WTC11 (cell line): ENCODE data around the gene ARSK. TPM values are rescaled to one million over a fixed set of nuclear protein-coding genes. Genes with fewer than 3 reads are reported as not detected.

Experiments used
- ATAC-seq: fragments of 200-7000 bp; cut with Tn5 transposase; 2 replicates; pipeline ENCODE4 v1.10.0; 2021; ENCODE audit warnings: mild to moderate bottlenecking, moderate library complexity
- CTCF ChIA-PET: fragments of 300-600 bp; sonication (Branson Sonifier 250); formaldehyde crosslinking; loops from one replicate; lab custom pipeline; 2021; ENCODE audit warnings: antibody characterized with exemption; lab: Charles Lee
- POLR2A ChIA-PET: fragments of 350-600 bp; sonication (Branson Sonifier 250); formaldehyde crosslinking; loops from one replicate; lab custom pipeline; 2021; ENCODE audit warnings: antibody characterized with exemption; lab: Charles Lee
- DNase-seq: peaks from one replicate; pipeline ENCODE4 v3.0.0; 2021; ENCODE audit warnings: low spot score
- H3K27ac Mint-ChIP-seq: 2 replicates; pipeline ENCODE4 v1.8.0; 2021; ENCODE audit warnings: mixed read lengths
- H3K27me3 Mint-ChIP-seq: 2 replicates; pipeline ENCODE4 v1.8.0; 2021; ENCODE audit warnings: low read depth, mild to moderate bottlenecking, moderate library complexity, mixed read lengths
- H3K36me3 Mint-ChIP-seq: 2 replicates; pipeline ENCODE4 v1.8.0; 2021; ENCODE audit warnings: mixed read lengths
- H3K4me1 Mint-ChIP-seq: 2 replicates; pipeline ENCODE4 v1.8.0; 2022; ENCODE audit warnings: mixed read lengths
- H3K4me3 Mint-ChIP-seq: 2 replicates; pipeline ENCODE4 v1.8.0; 2021; ENCODE audit warnings: mild to moderate bottlenecking, moderate library complexity, mixed read lengths
- H3K9me3 Mint-ChIP-seq: 2 replicates; pipeline ENCODE4 v1.8.0; 2021; ENCODE audit warnings: mixed read lengths
- ATF1 ChIP-seq: sonication (generic); formaldehyde crosslinking; IDR thresholded peaks from 2 replicates; pipeline ENCODE4 v1.8.1; 2023; ENCODE audit warnings: mild to moderate bottlenecking, moderate library complexity, missing genetic modification reagents
- E2F1 ChIP-seq: sonication (generic); formaldehyde crosslinking; IDR thresholded peaks from 2 replicates; pipeline ENCODE4 v1.8.0; 2022; ENCODE audit warnings: mild to moderate bottlenecking, missing genetic modification reagents
- FOXK1 ChIP-seq: sonication (generic); formaldehyde crosslinking; IDR thresholded peaks from 2 replicates; pipeline ENCODE4 v1.8.0; 2022; ENCODE audit warnings: mild to moderate bottlenecking, moderate library complexity, missing genetic modification reagents
- JUN ChIP-seq: sonication (generic); formaldehyde crosslinking; IDR thresholded peaks from 2 replicates; pipeline ENCODE4 v1.8.0; 2023; ENCODE audit warnings: mild to moderate bottlenecking, missing genetic modification reagents
- NFATC4 ChIP-seq: fragments of 250-450 bp; sonication (Bioruptor Pico); IDR thresholded peaks from 2 replicates; pipeline ENCODE4 v1.9.0; 2021; ENCODE audit warnings: mild to moderate bottlenecking
- PRDM15 ChIP-seq: sonication (generic); formaldehyde crosslinking; IDR thresholded peaks from 2 replicates; pipeline ENCODE4 v1.8.0; 2022; ENCODE audit warnings: missing genetic modification reagents
- PREB ChIP-seq: sonication (generic); formaldehyde crosslinking; IDR thresholded peaks from 2 replicates; pipeline ENCODE4 v1.8.1; 2022; ENCODE audit warnings: mild to moderate bottlenecking, missing genetic modification reagents, moderate library complexity, borderline replicate concordance
- STAT6 ChIP-seq: sonication (generic); formaldehyde crosslinking; conservative IDR thresholded peaks from 2 replicates; pipeline ENCODE4 v1.8.1; 2023; ENCODE audit warnings: mild to moderate bottlenecking, low read depth, missing genetic modification reagents, moderate library complexity
- TCF7 ChIP-seq: sonication (generic); formaldehyde crosslinking; IDR thresholded peaks from 2 replicates; pipeline ENCODE4 v1.8.0; 2022; ENCODE audit warnings: mild to moderate bottlenecking, low read depth, missing genetic modification reagents, moderate library complexity
- ZBTB43 ChIP-seq: sonication (generic); formaldehyde crosslinking; IDR thresholded peaks from 2 replicates; pipeline ENCODE4 v1.8.1; 2023; ENCODE audit warnings: mild to moderate bottlenecking, missing genetic modification reagents
- ZNF121 ChIP-seq: sonication (generic); formaldehyde crosslinking; IDR thresholded peaks from 2 replicates; pipeline ENCODE4 v1.8.0; 2023; ENCODE audit warnings: missing genetic modification reagents
- ZNF263 ChIP-seq: sonication (generic); formaldehyde crosslinking; IDR thresholded peaks from 2 replicates; pipeline ENCODE4 v1.8.1; 2022; ENCODE audit warnings: low read depth, mild to moderate bottlenecking, moderate library complexity, missing genetic modification reagents
- total RNA-seq: library from RNA; stranded (reverse); gene quantifications from 3 replicates; pipeline ENCODE4 v1.2.3, GENCODE V29; 2021
- TF ChIP-seq, protein P1 (sequence below): sonication (generic); formaldehyde crosslinking; IDR thresholded peaks from 2 replicates; pipeline ENCODE4 v1.8.1; 2023; ENCODE audit warnings: mild to moderate bottlenecking, missing genetic modification reagents, moderate library complexity
- TF ChIP-seq, protein P2 (sequence below): sonication (generic); formaldehyde crosslinking; IDR thresholded peaks from 2 replicates; pipeline ENCODE4 v1.8.1; 2023; ENCODE audit warnings: mild to moderate bottlenecking, missing genetic modification reagents, moderate library complexity

Gene ARSK
- total RNA-seq, 1 experiment from 2014 or later: 15.1 TPM

GRCh38 chr5:95634081-95634480 is 79.2 kb downstream of the ARSK start:
- TF ChIP-seq ZNF121 (CRISPR knock-in tag) (no peak), NFATC4 (CRISPR knock-in tag) (no peak), ZBTB43 (no peak), PRDM15 (no peak), STAT6 (CRISPR knock-in tag) (no peak)
- TF ChIP-seq, protein P1, sequence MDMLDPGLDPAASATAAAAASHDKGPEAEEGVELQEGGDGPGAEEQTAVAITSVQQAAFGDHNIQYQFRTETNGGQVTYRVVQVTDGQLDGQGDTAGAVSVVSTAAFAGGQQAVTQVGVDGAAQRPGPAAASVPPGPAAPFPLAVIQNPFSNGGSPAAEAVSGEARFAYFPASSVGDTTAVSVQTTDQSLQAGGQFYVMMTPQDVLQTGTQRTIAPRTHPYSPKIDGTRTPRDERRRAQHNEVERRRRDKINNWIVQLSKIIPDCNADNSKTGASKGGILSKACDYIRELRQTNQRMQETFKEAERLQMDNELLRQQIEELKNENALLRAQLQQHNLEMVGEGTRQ: no peak
- TF ChIP-seq, protein P2, sequence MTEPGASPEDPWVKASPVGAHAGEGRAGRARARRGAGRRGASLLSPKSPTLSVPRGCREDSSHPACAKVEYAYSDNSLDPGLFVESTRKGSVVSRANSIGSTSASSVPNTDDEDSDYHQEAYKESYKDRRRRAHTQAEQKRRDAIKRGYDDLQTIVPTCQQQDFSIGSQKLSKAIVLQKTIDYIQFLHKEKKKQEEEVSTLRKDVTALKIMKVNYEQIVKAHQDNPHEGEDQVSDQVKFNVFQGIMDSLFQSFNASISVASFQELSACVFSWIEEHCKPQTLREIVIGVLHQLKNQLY (CRISPR knock-in tag): no peak
- Mint-ChIP-seq H3K27ac (no peak overlapping the region), H3K36me3 (peaks cover 13% of the 10 kb centered on the region), H3K9me3 (peaks cover 27% of the 10 kb centered on the region), H3K4me1 (no peaks in the 10 kb centered on the region), H3K4me3 (no peak overlapping the region), H3K27me3 (no peaks in the 10 kb centered on the region)
- ATAC-seq: no peak
- POLR2A ChIA-PET: no interaction called here
- CTCF ChIA-PET: interaction anchor here (1.6 kb wide), 1 partner anchor 12 kb away, joined by 5 read pairs; the partner anchor contains the start of gene RFESD
- no peak for DNase-seq

- ATAC-seq (no peak), DNase-seq (no peak)
- POLR2A ChIA-PET: no interaction called here
- Mint-ChIP-seq H3K4me1 (no peaks in the 10 kb centered on the region), H3K27me3 (no peaks in the 10 kb centered on the region), H3K36me3 (no peaks in the 10 kb centered on the region; the same call in 1 of the 2 replicates), H3K9me3 (peaks cover 9% of the 10 kb centered on the region), H3K4me3 (no peak overlapping the region), H3K27ac (no peak overlapping the region)
- CTCF ChIA-PET: no interaction called here
- TF ChIP-seq TCF7 (CRISPR knock-in tag) (no peak), PREB (CRISPR knock-in tag) (no peak), JUN (CRISPR knock-in tag) (no peak), E2F1 (CRISPR knock-in tag) (no peak), NFATC4 (CRISPR knock-in tag) (no peak), ATF1 (CRISPR knock-in tag) (no peak), FOXK1 (CRISPR knock-in tag) (no peak), ZNF263 (no peak)
Measured at GRCh38 chr5:95638632-95639031, 83.7 kb downstream of the ARSK start.
